ENCODE results near the gene NDRG3.
"Not testable (repeated sequence)": the region's sequence is repeated elsewhere in the genome, so short reads cannot be mapped to it uniquely, and the experiment has no call there.

NDRG3 gene

GRCh38 chr20:36760647-36761046 is 14.8 kb upstream of the NDRG3 start:
- DNase-seq: no peak

- DNase-seq: no peak
Measured at GRCh38 chr20:36758276-36758675, 12.4 kb upstream of the NDRG3 start.

GRCh38 chr20:36756496-36756895 is 10.6 kb upstream of the NDRG3 start:
- no peak for DNase-seq

GRCh38 chr20:36754656-36755222 is 8.8 kb upstream of the NDRG3 start:
- peak in 6 of 14 donors; percentile 10 to 40 (median 20) for DNase-seq

GRCh38 chr20:36752582-36752981 is 6.7 kb upstream of the NDRG3 start:
- DNase-seq: no peak

DNA sequence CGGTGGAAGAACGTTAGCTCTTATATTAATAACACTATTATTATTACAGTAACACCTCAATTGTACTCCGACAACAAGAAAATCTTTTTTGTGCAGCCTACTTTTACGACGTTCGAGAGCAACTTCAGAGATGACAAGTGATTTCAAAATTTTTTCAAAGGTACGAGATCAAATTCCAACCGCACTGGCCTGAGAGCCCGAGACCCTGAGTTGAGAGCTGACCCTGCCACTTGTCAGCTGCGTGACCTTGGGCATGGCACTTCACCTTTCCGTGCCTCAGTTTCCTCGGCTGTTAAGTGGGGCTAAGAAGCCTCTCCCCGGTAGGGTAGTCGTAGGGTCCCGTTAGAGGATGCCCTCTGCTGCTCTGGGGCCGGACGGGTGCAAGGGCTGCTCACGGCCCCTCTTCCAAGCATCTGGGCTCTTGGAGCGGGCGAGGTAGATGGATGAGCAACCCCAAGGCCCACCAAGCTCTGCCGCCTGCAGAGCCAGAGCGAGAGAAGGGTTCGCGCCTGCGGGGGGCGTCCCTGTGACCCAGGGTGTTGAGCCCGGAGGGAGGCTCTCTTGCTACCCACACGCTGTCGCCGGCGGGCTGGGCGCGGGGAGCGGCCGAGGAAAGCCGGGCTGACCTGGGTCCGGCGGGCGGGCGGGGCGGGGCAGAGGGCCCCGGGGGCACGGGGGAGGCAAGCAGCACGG is 510 bp downstream of the NDRG3 start:
- DNase-seq: peak in 7 of 14 donors; percentile 27 to 65 (median 47)

DNA sequence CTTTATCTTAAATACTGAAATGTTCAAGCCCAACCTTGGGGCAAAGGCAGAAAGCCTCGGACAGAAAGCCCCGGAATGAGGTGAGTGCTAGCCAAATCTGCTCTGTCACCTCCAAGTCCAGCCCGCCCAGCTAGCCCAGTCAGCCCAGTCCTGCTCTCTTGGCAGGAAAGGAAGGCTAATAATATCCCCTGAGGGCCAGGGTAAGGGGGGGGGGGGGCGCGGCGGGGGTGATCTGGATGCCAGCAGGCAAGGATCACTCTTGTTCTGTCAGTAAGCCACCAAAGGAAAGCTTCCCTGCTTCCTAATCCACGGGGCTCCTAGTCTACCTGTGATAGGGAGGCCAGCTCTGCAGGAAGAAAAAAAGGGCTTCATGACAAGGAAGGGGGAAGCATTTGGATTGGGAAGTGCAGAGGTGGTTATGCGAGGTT is 1.1 kb downstream of the NDRG3 start:
- DNase-seq: peak in 8 of 14 donors; percentile 2 to 88 (median 28)

- no peak for DNase-seq
Measured at GRCh38 chr20:36744243-36744642, 1.6 kb downstream of the NDRG3 start.

DNA sequence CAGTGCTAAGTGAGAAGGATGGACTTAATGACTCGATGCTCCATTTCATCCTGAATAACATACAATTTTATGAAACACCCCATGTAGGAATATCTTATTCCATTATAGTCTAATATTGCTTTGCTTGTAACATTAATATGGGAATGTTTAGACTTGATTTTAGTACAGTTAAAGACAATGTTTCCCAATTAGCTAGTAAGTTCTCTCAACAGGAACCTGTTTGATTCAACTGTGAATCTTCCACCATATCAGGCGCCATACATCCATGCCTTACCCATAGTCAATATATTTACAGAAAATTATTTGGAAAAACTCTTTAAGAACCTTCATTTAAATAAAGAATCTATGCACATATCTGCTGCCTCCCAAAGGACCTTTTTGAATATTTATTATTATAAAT is 3.3 kb downstream of the NDRG3 start:
- no peak for DNase-seq

GRCh38 chr20:36741072-36741471 is 4.8 kb downstream of the NDRG3 start:
- no peak for DNase-seq

DNA sequence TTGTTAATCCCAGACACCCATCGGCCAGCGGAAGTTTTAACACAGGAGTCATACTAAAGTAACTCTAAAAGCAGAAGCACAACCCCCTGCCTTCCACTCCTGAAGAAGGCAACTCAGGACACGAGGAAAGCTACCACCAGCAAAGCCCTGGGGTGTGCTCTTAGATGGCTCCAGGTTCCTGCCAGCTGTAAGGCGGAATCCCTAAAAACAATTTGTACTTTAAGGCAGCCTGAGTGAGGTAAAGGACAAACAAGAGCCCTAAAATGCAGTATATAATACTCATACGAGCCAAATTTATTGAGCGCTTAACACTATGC is 8.7 kb downstream of the NDRG3 start:
- no peak for DNase-seq

DNA sequence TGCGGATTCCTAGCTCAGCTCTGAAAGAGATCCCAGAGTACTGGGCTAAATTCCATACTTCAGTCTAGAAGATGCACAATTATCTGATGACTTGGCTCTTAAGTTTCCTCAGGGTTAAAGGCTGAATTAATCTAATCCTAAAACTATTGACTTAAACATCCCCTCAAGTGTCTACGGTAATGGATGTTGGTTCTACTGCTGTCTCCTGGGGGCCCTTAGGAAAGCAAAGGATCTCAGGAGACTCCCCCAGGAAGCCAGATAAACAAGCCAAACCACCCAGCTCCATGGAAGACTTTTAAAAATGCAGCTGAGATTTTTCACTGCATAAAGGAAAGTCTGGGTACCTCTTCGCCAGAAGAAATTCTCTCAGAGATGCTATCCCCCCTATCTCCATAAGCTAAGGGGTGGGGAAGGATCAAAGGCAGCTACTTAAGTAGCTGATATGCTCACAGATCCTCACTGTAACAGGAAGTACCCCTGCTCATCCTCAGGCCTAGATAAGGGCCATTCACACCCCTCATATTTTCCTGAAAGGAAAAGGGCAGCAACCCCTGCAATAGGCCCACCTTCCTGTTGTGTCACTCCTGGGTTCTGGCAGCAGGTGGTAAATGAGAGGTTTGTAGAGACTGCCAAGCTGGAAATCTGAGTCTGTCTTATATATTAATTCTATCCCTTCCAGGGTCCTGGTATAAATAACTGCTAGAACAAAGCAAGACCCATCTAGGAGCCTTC is 9.3 kb downstream of the NDRG3 start:
- DNase-seq: peak in 1 of 14 donors; percentile 11

DNA sequence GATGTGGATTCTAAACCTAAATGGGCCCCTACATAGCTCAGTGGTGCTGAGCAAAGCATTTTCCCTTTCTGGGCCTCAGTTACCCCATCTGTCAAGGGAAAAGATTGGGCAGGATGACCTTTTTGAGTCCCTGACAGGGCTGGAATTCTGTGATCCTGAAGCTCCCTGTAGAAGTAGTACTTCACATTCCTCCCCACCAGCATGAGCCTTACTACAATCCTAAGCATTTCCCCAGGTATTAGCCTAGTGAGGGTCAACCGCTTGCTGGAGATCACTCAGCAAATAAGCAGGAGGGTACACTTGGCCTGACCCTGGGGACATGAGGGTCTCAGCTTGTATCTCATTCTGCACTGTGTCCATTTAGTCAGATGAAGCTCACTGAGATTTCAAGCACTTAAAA is 13.4 kb downstream of the NDRG3 start:
- DNase-seq: no peak

- DNase-seq: no peak
Measured at GRCh38 chr20:36728986-36729385, 16.9 kb downstream of the NDRG3 start.

GRCh38 chr20:36726168-36726567 is 19.7 kb downstream of the NDRG3 start:
- DNase-seq: peak in 1 of 14 donors; percentile 67

DNA sequence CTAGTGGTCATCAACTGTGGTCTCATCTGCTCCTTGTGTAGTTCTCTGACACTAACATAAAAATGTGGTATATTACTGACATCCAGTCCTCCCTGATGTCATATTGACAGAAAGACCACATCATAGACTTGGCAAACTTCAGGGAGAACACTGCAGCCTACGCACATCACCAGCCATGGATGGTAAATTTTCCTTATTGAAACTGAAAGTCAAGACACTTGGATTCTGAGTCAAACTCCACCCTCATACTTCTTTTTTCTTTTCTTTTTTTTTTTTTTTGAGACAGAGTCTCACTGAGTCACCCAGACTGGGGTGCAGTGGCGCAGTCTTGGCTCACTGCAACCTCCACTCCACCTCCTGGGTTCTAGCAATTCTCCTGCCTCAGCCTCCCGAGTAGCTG is 25.4 kb downstream of the NDRG3 start:
- DNase-seq: no peak

DNA sequence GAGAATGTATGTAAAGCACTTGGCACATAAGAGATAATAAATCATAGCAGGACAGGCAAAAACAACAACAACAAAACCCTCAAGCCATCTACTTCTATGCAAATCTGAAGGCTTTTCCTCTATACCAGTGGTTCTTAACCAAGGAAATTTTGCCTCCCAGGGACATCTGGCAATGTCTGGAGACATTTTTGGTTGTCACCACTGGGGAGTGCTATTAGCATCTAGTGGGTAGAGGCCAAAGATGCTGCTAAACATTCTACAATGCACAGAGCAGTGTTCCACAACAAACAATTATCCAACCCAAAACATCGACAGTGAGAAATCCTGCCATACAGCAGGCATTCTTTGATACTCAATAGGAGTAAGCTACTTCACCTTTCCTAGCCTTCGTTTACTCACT is 28.2 kb downstream of the NDRG3 start:
- peak in 7 of 14 donors; percentile 0 to 30 (median 1) for DNase-seq

DNA sequence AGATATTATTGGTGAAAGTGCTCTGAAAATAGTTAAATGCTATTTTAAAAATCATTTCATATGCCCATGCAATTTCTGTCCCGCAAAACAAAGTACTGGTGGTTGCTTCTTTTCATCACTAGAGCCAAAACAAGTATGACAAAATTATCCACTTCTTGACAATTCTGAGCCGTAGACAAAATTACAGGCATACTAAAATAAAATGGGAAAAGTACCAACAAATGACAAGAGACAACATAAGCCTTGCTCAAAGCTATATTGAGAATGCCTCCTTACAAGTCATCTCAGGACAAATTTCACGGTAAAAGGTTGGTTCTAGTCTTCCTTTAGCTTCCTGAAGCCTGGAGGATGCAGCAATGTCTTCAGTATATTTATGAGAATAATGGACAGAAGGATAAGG is 28.9 kb downstream of the NDRG3 start:
- DNase-seq: no peak

DNA sequence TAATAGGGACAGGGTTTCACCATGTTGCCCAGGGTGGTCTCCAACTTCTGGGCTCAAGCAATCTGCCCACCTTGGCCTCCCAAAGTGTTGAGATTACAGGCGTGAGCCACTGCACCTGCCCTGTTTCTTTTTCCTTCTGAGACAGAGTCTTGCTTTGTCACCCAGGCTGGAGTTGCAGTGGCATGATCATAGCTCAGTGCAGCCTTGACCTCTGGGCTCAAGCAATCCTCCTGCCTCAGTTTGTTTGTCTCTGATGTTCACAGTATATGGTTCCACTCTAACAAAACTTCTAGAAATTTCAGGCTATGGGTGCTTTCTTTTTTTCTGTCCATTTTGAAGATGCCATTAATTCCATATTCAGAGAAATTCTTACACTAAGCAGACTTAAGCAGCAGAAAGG is 33.1 kb downstream of the NDRG3 start:
- no peak for DNase-seq

DNA sequence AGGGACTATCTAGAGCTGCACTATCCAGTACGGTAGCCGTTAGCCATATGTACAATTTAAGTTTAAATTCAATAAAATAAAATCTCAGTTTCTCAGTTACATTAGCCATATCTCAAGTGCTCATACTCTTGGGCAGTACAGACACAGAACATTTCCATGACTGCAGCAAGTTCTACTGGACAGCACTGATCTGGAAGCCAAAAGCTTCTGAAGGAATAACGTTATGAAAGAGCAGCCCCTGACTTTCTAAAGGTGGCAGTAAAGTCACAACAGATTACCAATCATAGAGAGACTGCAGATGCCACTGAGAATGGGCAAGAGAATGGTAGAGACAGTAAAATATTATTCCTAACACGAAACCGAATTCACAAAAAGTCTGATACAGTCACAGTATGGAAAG is 36.8 kb downstream of the NDRG3 start:
- DNase-seq: no peak

DNA sequence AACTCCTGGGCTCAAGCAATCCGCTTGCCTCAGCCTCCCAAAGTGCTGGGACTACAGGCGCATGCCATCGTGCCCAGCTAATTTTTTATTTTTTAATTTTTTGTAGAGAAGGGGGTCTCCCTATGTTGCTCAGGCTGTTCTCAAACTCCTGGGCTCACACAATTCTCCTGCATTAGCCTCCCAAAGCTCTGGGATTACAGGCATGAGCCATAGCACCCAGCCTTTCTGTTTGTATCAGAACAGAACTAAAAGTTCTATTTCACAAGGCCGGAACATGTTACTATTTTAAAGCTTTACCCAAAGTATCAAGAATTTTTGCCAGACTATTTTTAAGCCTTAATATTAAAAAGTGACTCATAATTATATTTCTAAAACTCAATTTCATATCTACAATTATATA is 42.4 kb downstream of the NDRG3 start:
- DNase-seq: no peak

DNA sequence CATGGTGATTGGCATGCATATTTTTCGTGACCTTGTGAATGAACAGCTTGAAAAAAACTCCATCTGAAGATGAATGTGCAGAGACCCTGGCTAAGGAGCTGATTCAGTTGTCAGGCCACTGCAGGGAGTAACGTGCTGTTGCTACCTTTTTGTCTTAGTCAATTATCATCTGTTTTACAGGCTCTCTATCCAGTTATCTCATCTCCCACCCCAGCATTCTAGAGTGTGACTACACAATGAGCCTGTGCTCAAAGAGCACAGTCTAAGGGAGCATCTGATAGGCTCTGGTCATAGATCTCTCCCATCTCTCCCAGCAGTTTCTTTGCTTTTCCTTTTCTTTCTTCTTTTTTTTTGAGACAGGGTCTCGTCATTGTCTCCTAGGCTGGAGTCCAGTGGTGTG is 45.5 kb downstream of the NDRG3 start:
- no peak for DNase-seq

DNA sequence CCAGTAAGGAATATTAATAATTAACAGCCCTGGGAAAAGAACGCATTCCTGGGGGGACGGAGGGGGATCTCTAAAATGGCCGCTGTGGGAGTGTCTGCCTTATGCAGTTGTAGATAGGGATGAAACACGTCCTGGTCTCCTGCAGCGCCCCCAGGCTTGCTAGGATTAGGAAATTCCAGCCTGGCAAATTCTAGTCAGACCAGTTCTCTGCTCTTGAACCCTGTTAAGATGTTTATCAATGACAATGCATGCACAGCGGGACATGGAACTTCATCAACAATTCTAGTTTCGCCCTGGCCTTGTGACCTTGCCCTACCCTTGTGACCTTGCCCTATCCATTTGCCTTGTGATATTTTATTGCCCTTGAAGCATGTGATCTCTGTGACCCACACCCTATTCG is 50.4 kb downstream of the NDRG3 start:
- not testable (repeated sequence) for DNase-seq

- DNase-seq: no peak
Measured at GRCh38 chr20:36688630-36689029, 57.3 kb downstream of the NDRG3 start.

Measured in C1 segment of cervical spinal cord (tissue), 14 donors.